ENCODE results near the gene SPINK7.
"Not testable (repeated sequence)": the region's sequence is repeated elsewhere in the genome, so short reads cannot be mapped to it uniquely, and the experiment has no call there.

Gene SPINK7

GRCh38 chr5:148312153-148312552, at the start of gene SPINK7:
SPINK7 (plus strand) TSS chr5:148312423; CDS start chr5:148312484, 61 bp downstream.
- DNase-seq, result no peak

GRCh38 chr5:148267962-148268361, 44.3 kb upstream of the SPINK7 start:
- DNase-seq, result no peak

GRCh38 chr5:148268566-148268965, 43.7 kb upstream of the SPINK7 start, which contains the start of gene SPINK13:
SPINK13 (plus strand) TSS chr5:148268794; CDS start chr5:148270073, 1,279 bp downstream.
- DNase-seq, result no peak

GRCh38 chr5:148275129-148275528, 37.1 kb upstream of the SPINK7 start:
- not testable (repeated sequence) for DNase-seq

GRCh38 chr5:148280893-148281292, 31.3 kb upstream of the SPINK7 start:
- DNase-seq, result not testable (repeated sequence)

- not testable (repeated sequence) for DNase-seq
These were observed 30.9 kb upstream of the SPINK7 start for GRCh38 chr5:148281336-148281735.

- peak; percentile 9 for DNase-seq
These were observed 21.7 kb upstream of the SPINK7 start for GRCh38 chr5:148290271-148291195.

- DNase-seq, result no peak
These were observed 14.5 kb upstream of the SPINK7 start for GRCh38 chr5:148297731-148298130.

- no peak for DNase-seq
These were observed 5.8 kb upstream of the SPINK7 start for GRCh38 chr5:148306446-148306845.

GRCh38 chr5:148309019-148309418, 3.2 kb upstream of the SPINK7 start:
- no peak for DNase-seq

GRCh38 chr5:148309746-148310145, 2.5 kb upstream of the SPINK7 start:
- no peak for DNase-seq

- DNase-seq, result no peak
These were observed 739 bp upstream of the SPINK7 start for GRCh38 chr5:148311484-148311883.

GRCh38 chr5:148314187-148314586, 2.0 kb downstream of the SPINK7 start:
- DNase-seq, result no peak

- DNase-seq, result no peak
These were observed 2.5 kb downstream of the SPINK7 start for GRCh38 chr5:148314731-148315130.

GRCh38 chr5:148320011-148320963, 8.1 kb downstream of the SPINK7 start:
- DNase-seq, result not testable (repeated sequence)

- DNase-seq, result no peak
These were observed 21.1 kb downstream of the SPINK7 start for GRCh38 chr5:148333262-148333849.

- DNase-seq, result no peak
These were observed 23.0 kb downstream of the SPINK7 start, which contains the start of gene SPINK9 for GRCh38 chr5:148335259-148335658. SPINK9 (plus strand) TSS chr5:148335559; CDS start chr5:148335614, 55 bp downstream.

- DNase-seq, result no peak
These were observed 24.6 kb downstream of the SPINK7 start for GRCh38 chr5:148336704-148337435.

GRCh38 chr5:148342371-148343045, 30.3 kb downstream of the SPINK7 start:
- no peak for DNase-seq

GRCh38 chr5:148343046-148343407, 30.8 kb downstream of the SPINK7 start:
- DNase-seq, result no peak
